ENCODE results near the gene PCDH15.

The PCDH15 gene

DNA sequence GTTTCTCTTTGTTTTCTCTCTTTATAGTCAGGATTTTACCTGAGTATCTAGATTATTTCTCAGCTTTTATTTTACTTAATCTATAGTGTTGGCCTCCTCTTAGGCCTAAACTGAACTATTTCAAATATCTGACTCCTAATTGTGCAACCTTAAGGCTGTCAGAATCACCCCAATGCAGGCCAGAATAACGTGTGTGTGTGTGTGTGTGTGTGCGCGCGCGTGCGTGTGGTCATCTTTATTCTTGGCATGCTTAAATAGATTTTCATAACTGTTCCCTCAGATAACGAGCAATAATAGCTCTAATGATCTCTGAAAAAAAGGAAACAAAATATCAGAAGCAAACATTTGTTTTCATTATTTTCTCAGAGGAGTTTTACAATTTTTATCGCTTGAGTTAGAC, 92.4 kb downstream of the PCDH15 start:
- H3K27me3 ChIP-seq (ENCODE audit: control insufficient read depth in 1 of 2, insufficient read depth in 2 of 2, low read length in 2 of 2) = no peaks in the 10 kb centered on the region
- H3K27ac ChIP-seq (ENCODE audit: low read length) = no peak overlapping the region
- no peaks in the 10 kb centered on the region for H3K36me3 ChIP-seq (ENCODE audit: control insufficient read depth in 2 of 2, insufficient read depth in 2 of 2, low read length in 2 of 2)
- no peak overlapping the region for H3K9ac ChIP-seq (ENCODE audit: low read length in 2 of 2)
- H3K9me3 ChIP-seq (ENCODE audit: control insufficient read depth in 2 of 2, low read length in 2 of 2) = no peaks in the 10 kb centered on the region
- no peak overlapping the region for H3K4me3 ChIP-seq (ENCODE audit: low read length in 2 of 2)
- H3K4me1 ChIP-seq (ENCODE audit: control insufficient read depth, insufficient read depth, low read length) = no peaks in the 10 kb centered on the region

- Histone ChIP-seq H3K36me3 (ENCODE audit: control insufficient read depth in 2 of 2, insufficient read depth in 2 of 2, low read length in 2 of 2) (no peaks in the 10 kb centered on the region), H3K27me3 (ENCODE audit: control insufficient read depth in 1 of 2, insufficient read depth in 2 of 2, low read length in 2 of 2) (no peaks in the 10 kb centered on the region), H3K27ac (ENCODE audit: low read length) (no peak overlapping the region), H3K4me3 (ENCODE audit: low read length in 2 of 2) (no peak overlapping the region), H3K4me1 (ENCODE audit: control insufficient read depth, insufficient read depth, low read length) (no peaks in the 10 kb centered on the region), H3K9me3 (ENCODE audit: control insufficient read depth in 2 of 2, low read length in 2 of 2) (no peaks in the 10 kb centered on the region), H3K9ac (ENCODE audit: low read length in 2 of 2) (no peak overlapping the region)
Measured at GRCh38 chr10:54708021-54708420, 93.0 kb downstream of the PCDH15 start.

GRCh38 chr10:54702583-54703485, 98.2 kb downstream of the PCDH15 start:
- Histone ChIP-seq H3K27ac (ENCODE audit: low read length) (no peak overlapping the region), H3K9ac (ENCODE audit: low read length in 2 of 2) (no peak overlapping the region), H3K4me1 (ENCODE audit: control insufficient read depth, insufficient read depth, low read length) (no peaks in the 10 kb centered on the region), H3K36me3 (ENCODE audit: control insufficient read depth in 2 of 2, insufficient read depth in 2 of 2, low read length in 2 of 2) (no peaks in the 10 kb centered on the region), H3K27me3 (ENCODE audit: control insufficient read depth in 1 of 2, insufficient read depth in 2 of 2, low read length in 2 of 2) (no peaks in the 10 kb centered on the region), H3K9me3 (ENCODE audit: control insufficient read depth in 2 of 2, low read length in 2 of 2) (no peaks in the 10 kb centered on the region), H3K4me3 (ENCODE audit: low read length in 2 of 2) (no peak overlapping the region)

GRCh38 chr10:54691331-54691730, 109.7 kb downstream of the PCDH15 start:
- H3K9me3 ChIP-seq (ENCODE audit: control insufficient read depth in 2 of 2, low read length in 2 of 2) = no peaks in the 10 kb centered on the region
- H3K27ac ChIP-seq (ENCODE audit: low read length) = no peak overlapping the region
- no peak overlapping the region for H3K4me3 ChIP-seq (ENCODE audit: low read length in 2 of 2)
- no peaks in the 10 kb centered on the region for H3K36me3 ChIP-seq (ENCODE audit: control insufficient read depth in 2 of 2, insufficient read depth in 2 of 2, low read length in 2 of 2)
- H3K4me1 ChIP-seq (ENCODE audit: control insufficient read depth, insufficient read depth, low read length) = no peaks in the 10 kb centered on the region
- no peak overlapping the region for H3K9ac ChIP-seq (ENCODE audit: low read length in 2 of 2)
- no peaks in the 10 kb centered on the region for H3K27me3 ChIP-seq (ENCODE audit: control insufficient read depth in 1 of 2, insufficient read depth in 2 of 2, low read length in 2 of 2)

- Histone ChIP-seq H3K36me3 (ENCODE audit: control insufficient read depth in 2 of 2, insufficient read depth in 2 of 2, low read length in 2 of 2) (no peaks in the 10 kb centered on the region), H3K27ac (ENCODE audit: low read length) (no peak overlapping the region), H3K9me3 (ENCODE audit: control insufficient read depth in 2 of 2, low read length in 2 of 2) (no peaks in the 10 kb centered on the region)
Measured at GRCh38 chr10:54682554-54682953, 118.5 kb downstream of the PCDH15 start.

GRCh38 chr10:54681136-54681535, 119.9 kb downstream of the PCDH15 start:
- no peaks in the 10 kb centered on the region for H3K4me1 ChIP-seq (ENCODE audit: control insufficient read depth, insufficient read depth, low read length)
- H3K36me3 ChIP-seq (ENCODE audit: control insufficient read depth in 2 of 2, insufficient read depth in 2 of 2, low read length in 2 of 2) = no peaks in the 10 kb centered on the region
- H3K4me3 ChIP-seq (ENCODE audit: low read length in 2 of 2) = no peak overlapping the region
- H3K27me3 ChIP-seq (ENCODE audit: control insufficient read depth in 1 of 2, insufficient read depth in 2 of 2, low read length in 2 of 2) = no peaks in the 10 kb centered on the region
- no peak overlapping the region for H3K27ac ChIP-seq (ENCODE audit: low read length)
- H3K9ac ChIP-seq (ENCODE audit: low read length in 2 of 2) = no peak overlapping the region
- H3K9me3 ChIP-seq (ENCODE audit: control insufficient read depth in 2 of 2, low read length in 2 of 2) = no peaks in the 10 kb centered on the region

More at GRCh38 chr10:54682554-54682953, 118.5 kb downstream of the PCDH15 start:
- H3K4me1 ChIP-seq (ENCODE audit: control insufficient read depth, insufficient read depth, low read length) = no peaks in the 10 kb centered on the region
- H3K27me3 ChIP-seq (ENCODE audit: control insufficient read depth in 1 of 2, insufficient read depth in 2 of 2, low read length in 2 of 2) = no peaks in the 10 kb centered on the region
- no peak overlapping the region for H3K9ac ChIP-seq (ENCODE audit: low read length in 2 of 2)
- no peak overlapping the region for H3K4me3 ChIP-seq (ENCODE audit: low read length in 2 of 2)

GRCh38 chr10:54667136-54667535, 133.9 kb downstream of the PCDH15 start:
- Histone ChIP-seq H3K4me1 (ENCODE audit: control insufficient read depth, insufficient read depth, low read length) (no peaks in the 10 kb centered on the region), H3K36me3 (ENCODE audit: control insufficient read depth in 2 of 2, insufficient read depth in 2 of 2, low read length in 2 of 2) (no peaks in the 10 kb centered on the region), H3K9ac (ENCODE audit: low read length in 2 of 2) (no peak overlapping the region), H3K27me3 (ENCODE audit: control insufficient read depth in 1 of 2, insufficient read depth in 2 of 2, low read length in 2 of 2) (no peaks in the 10 kb centered on the region), H3K9me3 (ENCODE audit: control insufficient read depth in 2 of 2, low read length in 2 of 2) (no peaks in the 10 kb centered on the region), H3K27ac (ENCODE audit: low read length) (no peak overlapping the region), H3K4me3 (ENCODE audit: low read length in 2 of 2) (no peak overlapping the region)

DNA sequence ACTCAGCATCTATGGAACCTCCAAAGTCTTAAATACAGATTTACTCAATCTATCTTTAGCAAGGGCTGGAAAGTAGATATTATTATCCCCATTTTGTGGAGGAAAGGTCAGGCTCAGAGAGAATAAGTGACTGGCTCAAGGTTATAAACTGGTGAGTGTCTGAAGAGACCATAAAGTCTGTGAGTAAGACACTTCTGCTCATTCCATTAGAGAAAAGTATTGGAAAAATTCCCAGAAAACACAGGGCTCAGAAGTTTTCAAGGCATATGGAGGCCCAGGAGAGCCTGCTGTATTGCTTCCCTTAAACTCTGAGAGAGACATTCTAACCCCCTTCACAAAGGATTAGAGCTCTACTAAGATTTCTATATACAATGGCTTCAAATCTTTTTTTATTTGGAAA, 134.8 kb downstream of the PCDH15 start:
- Histone ChIP-seq H3K9ac (ENCODE audit: low read length in 2 of 2) (no peak overlapping the region), H3K27me3 (ENCODE audit: control insufficient read depth in 1 of 2, insufficient read depth in 2 of 2, low read length in 2 of 2) (no peaks in the 10 kb centered on the region), H3K9me3 (ENCODE audit: control insufficient read depth in 2 of 2, low read length in 2 of 2) (no peaks in the 10 kb centered on the region), H3K27ac (ENCODE audit: low read length) (no peak overlapping the region), H3K4me3 (ENCODE audit: low read length in 2 of 2) (no peak overlapping the region), H3K4me1 (ENCODE audit: control insufficient read depth, insufficient read depth, low read length) (no peaks in the 10 kb centered on the region), H3K36me3 (ENCODE audit: control insufficient read depth in 2 of 2, insufficient read depth in 2 of 2, low read length in 2 of 2) (no peaks in the 10 kb centered on the region)

GRCh38 chr10:54665095-54665494, 135.9 kb downstream of the PCDH15 start:
- Histone ChIP-seq H3K9me3 (ENCODE audit: control insufficient read depth in 2 of 2, low read length in 2 of 2) (no peaks in the 10 kb centered on the region), H3K4me3 (ENCODE audit: low read length in 2 of 2) (no peak overlapping the region), H3K27ac (ENCODE audit: low read length) (no peak overlapping the region), H3K4me1 (ENCODE audit: control insufficient read depth, insufficient read depth, low read length) (no peaks in the 10 kb centered on the region), H3K27me3 (ENCODE audit: control insufficient read depth in 1 of 2, insufficient read depth in 2 of 2, low read length in 2 of 2) (no peaks in the 10 kb centered on the region), H3K9ac (ENCODE audit: low read length in 2 of 2) (no peak overlapping the region), H3K36me3 (ENCODE audit: control insufficient read depth in 2 of 2, insufficient read depth in 2 of 2, low read length in 2 of 2) (no peaks in the 10 kb centered on the region)

DNA sequence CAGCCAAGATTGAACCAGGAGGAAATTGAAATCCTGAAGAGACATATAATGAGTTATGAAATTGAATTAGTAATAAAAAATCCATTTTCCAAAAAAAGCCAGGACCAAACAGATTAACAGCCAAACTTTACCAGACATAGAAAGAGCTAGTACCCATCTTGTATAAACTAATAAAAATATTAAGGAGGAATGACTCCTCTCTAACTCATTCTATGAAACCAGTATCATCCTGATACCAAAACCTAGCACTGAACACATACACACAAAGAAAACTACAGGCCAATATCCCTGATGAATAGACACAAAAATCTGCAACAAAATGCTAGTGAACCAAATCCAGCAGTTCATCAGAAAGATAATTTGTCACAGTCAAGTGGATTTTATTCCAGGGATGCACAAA, 140.6 kb downstream of the PCDH15 start:
- Histone ChIP-seq H3K4me1 (ENCODE audit: control insufficient read depth, insufficient read depth, low read length) (no peaks in the 10 kb centered on the region), H3K27me3 (ENCODE audit: control insufficient read depth in 1 of 2, insufficient read depth in 2 of 2, low read length in 2 of 2) (no peaks in the 10 kb centered on the region), H3K9me3 (ENCODE audit: control insufficient read depth in 2 of 2, low read length in 2 of 2) (no peaks in the 10 kb centered on the region), H3K36me3 (ENCODE audit: control insufficient read depth in 2 of 2, insufficient read depth in 2 of 2, low read length in 2 of 2) (no peaks in the 10 kb centered on the region), H3K4me3 (ENCODE audit: low read length in 2 of 2) (no peak overlapping the region), H3K27ac (ENCODE audit: low read length) (no peak overlapping the region), H3K9ac (ENCODE audit: low read length in 2 of 2) (no peak overlapping the region)

GRCh38 chr10:54656643-54657042, 144.4 kb downstream of the PCDH15 start:
- no peak overlapping the region for H3K9ac ChIP-seq (ENCODE audit: low read length in 2 of 2)
- H3K27ac ChIP-seq (ENCODE audit: low read length) = no peak overlapping the region
- H3K36me3 ChIP-seq (ENCODE audit: control insufficient read depth in 2 of 2, insufficient read depth in 2 of 2, low read length in 2 of 2) = no peaks in the 10 kb centered on the region
- H3K27me3 ChIP-seq (ENCODE audit: control insufficient read depth in 1 of 2, insufficient read depth in 2 of 2, low read length in 2 of 2) = no peaks in the 10 kb centered on the region
- H3K4me3 ChIP-seq (ENCODE audit: low read length in 2 of 2) = no peak overlapping the region
- no peaks in the 10 kb centered on the region for H3K4me1 ChIP-seq (ENCODE audit: control insufficient read depth, insufficient read depth, low read length)
- no peaks in the 10 kb centered on the region for H3K9me3 ChIP-seq (ENCODE audit: control insufficient read depth in 2 of 2, low read length in 2 of 2)

All from stomach smooth muscle (tissue), 2 donors.